Suppressor macrophage treated with lipopolysaccharide for 1 hour (primary cell): ENCODE results near the gene BCAR3.
"Not testable (repeated sequence)": the region's sequence is repeated elsewhere in the genome, so short reads cannot be mapped to it uniquely, and the experiment has no call there.

Experiments used
- DNase-seq, 3 donors: peaks; one replicate each; pipeline ENCODE4 v3.0.0-alpha.2; 2020 to 2022

BCAR3 gene

DNA sequence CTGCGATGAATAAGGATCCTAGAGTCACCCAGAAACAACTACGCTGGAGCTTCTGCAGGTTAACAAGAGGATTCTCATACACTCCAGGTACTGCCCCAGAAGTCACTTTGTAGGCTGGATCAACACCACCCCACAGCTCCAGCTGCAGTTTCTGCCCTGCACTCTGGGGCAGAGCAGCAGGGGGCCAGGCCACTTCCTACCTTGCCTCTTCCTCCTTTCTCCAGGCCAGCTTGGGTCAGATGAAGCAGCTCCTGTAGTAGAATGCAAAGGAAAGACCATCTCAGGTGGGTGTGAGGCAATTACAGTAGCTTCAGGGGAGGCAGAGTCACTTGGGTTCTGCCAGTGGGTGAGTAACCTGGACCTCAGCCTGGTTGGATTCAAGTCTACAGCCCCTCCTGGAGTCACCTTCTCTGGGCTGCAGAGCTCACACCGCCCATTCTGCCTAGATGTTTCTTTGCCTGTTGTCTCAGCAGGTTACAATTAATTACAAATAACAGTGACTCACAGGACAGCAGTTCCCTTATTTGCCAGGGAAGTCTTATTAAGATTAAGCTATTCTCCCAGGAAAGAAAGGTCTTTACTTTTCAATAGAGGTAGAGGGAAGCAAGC, 24.4 kb upstream of the BCAR3 start:
- DNase-seq: peak; percentile 22 to 58 (median 53)

DNA sequence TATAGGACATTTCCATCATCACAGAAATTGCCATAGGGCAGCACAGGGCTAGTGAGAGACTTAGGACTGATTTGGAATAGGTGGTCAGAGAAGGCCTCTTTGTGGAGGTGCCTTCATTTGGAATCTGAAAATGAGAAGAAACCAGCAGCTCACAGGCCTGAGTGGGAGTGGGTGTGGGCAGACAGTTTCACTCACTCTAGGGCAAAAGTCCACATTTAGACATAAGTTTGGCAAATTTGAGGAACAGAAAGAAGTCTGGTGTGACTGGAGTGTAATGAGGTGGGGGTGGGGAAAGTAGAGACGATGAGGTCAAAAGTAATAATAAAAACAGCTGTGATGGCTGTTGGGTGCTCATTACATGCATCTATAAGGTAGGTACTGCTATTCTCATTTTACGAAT, 22.4 kb upstream of the BCAR3 start:
- DNase-seq: peak; percentile 90 to 97 (median 96)

DNA sequence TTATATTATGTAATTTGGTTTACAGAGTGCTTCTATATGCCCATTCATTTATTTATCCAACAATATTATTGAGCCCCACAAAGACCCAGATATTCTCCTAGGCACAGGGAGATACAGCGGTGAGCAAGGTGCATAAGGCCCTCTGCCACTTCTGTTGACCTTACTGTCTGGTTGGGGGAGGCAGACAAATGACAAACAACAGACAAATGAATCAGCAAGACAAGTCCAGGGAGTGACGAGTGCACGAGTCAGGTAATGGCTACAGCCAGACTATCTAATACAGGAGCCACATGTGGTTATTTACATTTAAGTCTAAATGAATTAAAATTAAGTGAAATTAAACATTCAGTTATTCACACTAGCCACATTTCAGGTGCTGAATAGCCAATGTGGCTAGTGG, 22.0 kb upstream of the BCAR3 start:
- peak; percentile 39 to 69 (median 59) for DNase-seq

DNA sequence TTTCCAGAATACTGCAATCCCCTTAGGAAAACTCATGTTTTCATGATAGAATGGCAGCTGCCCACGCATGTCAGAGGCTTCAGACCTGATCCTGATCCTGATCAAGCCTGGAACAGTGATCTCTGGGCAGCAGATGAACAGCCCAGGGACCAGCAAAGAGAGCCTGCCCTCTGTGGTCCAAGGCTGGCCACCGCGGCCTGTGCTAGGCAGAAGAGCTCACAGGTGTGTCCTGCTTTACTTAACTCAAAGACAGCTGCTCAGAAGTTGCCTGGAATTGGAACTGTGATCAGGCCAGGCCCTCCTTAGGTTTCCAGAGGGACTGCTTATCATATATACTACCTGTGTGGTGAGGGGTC, 21.2 kb upstream of the BCAR3 start:
- peak in 1 of 3 donors; percentile 27 for DNase-seq

DNA sequence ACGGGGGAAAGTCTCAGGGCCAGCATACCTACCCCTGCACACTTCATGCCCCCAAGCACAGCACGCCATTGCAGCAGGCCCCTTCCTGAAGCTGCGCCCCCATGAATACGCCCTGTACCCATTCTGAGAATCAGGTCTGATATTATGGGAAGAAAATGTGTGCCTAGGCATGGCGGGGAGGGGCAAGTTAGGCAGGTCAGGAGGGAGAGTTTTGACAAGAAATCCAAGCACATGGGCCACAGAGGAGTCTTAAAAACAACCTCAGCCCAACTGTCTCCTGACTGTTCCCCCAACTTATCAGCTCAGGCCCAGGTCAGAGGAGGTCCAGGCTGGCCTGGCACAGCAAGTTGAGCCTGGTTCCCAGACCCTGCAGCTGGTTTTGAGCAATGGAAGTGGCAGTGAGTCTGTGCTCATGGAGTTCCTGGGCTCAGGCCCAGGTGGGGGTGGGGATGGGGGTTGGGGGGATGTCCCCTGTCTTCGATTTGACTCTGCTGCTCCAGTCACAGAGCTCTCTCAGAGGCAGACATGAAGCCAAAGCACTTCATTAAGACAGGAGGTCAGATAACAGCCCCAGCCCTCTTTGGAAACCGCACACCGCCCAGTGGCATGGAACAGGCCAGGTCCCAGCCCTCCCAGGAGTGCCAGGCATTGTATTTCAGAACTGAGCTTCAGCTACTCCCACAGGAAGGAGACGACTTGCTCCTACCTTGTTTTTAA, 20.6 kb upstream of the BCAR3 start:
- DNase-seq: no peak

- DNase-seq: no peak
Observed at GRCh38 chr1:93701629-93702028, 20.0 kb upstream of the BCAR3 start.

- DNase-seq: no peak
Observed at GRCh38 chr1:93700532-93701469, 19.2 kb upstream of the BCAR3 start.

DNA sequence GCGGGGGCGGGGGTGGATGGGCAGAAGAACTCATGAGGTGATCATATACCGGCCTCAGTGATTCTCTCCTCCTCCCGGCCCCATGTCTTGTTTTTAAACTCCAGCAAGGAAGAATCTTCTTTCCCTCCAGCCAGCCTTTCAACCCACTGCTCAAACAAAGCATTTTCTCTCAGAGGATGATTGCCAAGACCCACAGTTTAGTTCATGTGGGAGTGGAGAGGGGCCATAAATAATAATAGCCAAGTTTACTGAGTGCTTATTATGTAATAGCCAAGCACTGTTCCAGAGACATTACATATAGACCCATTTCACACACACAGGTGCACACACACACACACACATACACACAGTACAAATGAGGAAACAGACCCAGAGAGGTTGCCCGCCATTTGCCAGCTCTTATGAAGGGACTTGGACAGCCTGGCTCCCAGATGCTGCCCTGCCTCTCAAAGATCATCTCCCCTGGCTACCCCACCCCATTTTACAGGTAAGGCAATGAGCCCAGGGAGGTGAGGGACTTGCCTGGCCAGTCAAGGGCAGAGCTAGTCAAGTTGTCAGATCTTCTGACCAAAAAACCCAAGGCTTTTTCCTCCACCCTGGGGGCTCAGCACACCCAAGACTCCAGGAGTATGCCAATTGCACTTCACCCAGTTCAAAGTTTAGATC, 18.0 kb upstream of the BCAR3 start:
- no peak for DNase-seq

DNA sequence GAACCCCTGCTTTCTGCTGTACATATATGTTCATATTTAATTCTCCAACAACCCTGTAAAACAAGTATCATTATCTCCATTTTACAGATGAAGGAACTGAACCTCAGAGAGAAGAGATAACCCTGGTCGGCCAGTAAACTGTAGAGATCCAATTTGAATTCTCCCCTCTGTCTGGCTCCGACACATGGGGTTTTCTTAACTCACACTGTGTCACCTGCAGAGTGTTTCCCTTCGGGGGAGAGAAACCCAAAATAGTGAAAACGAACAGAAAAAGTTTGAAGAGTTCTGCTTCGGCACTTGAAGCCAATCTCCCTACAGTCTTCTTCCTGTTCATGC, 17.4 kb upstream of the BCAR3 start:
- DNase-seq: no peak

DNA sequence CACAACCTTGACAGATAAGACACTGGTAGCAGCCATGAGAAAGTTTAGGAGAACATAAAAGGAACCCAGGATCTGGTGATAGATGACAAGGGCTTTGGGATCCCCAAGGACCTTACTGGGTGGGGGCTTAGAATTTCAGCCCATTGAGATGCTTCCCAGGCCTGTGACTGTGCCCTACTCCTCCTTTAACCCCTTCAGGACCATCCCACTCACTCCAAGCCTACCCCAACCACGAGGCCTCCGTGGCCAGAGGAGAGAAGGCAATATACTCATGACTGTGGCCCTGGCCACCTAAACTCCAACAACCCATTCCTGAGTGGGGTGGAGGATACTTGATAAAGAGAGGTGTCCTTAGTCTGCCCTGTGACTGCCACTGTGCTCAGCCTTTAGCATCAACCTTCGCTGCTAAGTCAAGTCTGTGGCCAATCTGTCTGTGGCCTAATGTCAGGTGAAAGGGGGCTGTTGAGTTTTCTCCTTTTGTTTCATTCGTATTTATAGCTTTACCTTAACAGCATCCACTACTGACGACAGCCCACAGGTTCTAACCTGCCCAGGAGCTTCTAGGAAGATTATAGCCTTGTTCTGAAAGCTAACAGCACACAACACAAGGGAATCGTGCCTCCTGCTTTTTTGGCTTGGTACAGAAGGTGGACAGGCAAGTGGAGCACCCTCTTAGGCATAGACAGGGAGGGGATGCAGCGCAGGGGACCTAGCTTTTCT, 16.9 kb upstream of the BCAR3 start:
- no peak for DNase-seq

DNA sequence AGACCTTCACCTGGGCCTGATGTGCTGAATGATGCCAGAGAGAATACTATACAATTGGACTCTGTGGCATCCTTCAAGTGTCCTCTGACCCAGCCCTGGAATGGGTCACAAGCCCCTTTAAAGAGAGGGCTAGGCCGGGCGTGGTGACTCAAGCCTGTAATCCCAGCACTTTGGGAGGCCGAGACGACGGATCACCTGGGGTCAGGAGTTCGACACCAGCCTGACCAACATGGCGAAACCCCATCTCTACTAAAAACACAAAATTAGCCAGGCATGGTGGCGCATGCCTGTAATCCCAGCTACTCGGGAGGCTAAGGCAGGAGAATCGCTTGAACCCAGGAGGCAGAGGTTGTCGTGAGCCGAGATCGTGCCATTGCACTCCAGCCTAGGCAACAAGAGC, 15.9 kb upstream of the BCAR3 start:
- DNase-seq: not testable (repeated sequence)

GRCh38 chr1:93695411-93696005, 13.9 kb upstream of the BCAR3 start:
- peak; percentile 49 to 75 (median 73) for DNase-seq

- DNase-seq: no peak
Observed at GRCh38 chr1:93694819-93695218, 13.2 kb upstream of the BCAR3 start.

GRCh38 chr1:93694039-93694438, 12.4 kb upstream of the BCAR3 start:
- DNase-seq: peak; percentile 79 to 83 (median 81)

DNA sequence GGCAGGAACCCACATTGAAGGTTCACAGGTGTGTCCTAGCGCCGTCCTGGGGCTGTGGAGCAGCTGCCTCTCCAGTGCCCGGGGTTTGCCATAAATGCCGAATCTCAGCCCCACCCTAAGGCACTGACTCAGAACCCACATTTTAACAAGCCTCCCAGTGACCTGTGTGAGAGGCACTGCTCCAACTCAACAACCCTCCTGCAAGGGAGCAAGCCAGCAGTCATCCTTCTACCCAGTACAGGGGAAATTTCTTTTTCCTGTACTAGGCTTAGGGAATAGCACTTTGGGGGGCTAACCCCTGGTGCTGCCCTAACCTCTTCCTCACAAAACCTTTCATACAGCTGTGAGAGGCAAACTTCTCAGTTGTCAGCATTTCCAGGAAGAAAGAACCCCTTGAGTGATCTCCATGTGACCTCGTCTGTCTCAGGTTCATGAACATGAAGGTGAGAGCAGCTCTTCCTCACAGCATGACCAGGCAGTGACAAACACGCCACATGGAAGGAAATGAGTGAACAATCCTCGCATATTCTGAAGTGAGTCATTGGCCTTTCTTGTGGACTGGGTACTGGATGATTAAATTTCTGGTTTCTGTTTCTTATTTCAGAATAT, 11.4 kb upstream of the BCAR3 start:
- DNase-seq: peak; percentile 84 to 97 (median 93)

DNA sequence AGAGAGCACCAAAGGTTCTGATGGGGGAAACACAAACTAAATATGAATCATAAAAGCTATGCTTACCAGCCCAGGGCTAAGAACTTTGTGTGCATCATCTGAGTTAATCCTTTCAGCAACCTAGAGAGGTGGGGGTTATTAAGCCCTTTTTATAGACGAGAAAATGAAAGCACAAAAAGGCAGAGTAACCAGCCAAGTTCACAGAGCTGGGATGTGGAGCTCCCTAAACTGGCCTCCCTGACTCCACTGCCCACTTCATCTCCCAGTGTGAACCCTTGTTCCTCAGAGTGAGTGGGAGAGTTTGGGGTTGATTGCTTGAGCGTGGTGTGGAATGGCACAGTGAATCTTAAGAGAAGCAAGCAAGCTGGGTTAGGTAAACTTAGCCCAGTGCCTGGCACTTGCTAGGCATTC, 10.8 kb upstream of the BCAR3 start:
- DNase-seq: peak; percentile 21 to 41 (median 40)

GRCh38 chr1:93692026-93692425, 10.4 kb upstream of the BCAR3 start:
- DNase-seq: no peak

- DNase-seq: peak in 1 of 3 donors; percentile 42
Observed at GRCh38 chr1:93690921-93691789, 9.5 kb upstream of the BCAR3 start.

DNA sequence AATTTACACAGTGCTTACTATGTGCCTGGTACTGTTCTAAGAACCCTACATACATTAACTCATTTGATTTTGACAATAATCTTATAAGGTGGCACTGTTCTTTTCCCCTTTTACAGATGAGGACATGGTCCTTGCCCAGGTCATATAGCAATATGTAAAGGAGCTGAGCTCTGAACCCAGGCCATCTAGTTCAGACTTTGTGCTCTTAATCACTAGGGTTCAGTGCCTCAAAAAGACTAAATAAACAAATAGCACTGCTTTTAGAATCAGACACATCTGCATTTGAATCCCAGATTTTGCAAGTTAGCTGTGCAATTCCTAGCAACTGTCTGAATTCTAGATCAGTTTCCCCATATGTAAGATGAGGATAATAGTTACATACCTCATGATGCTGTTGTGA, 8.7 kb upstream of the BCAR3 start:
- no peak for DNase-seq

- DNase-seq: no peak
Observed at GRCh38 chr1:93689521-93690223, 8.0 kb upstream of the BCAR3 start.
